ENCODE results near the gene SLC13A3.

SLC13A3 gene

GRCh38 chr20:46652699-46653098 lies 1.4 kb upstream of the SLC13A3 start:
- DNase-seq (ENCODE audit: low read depth in 2 of 2), result no peak

DNA sequence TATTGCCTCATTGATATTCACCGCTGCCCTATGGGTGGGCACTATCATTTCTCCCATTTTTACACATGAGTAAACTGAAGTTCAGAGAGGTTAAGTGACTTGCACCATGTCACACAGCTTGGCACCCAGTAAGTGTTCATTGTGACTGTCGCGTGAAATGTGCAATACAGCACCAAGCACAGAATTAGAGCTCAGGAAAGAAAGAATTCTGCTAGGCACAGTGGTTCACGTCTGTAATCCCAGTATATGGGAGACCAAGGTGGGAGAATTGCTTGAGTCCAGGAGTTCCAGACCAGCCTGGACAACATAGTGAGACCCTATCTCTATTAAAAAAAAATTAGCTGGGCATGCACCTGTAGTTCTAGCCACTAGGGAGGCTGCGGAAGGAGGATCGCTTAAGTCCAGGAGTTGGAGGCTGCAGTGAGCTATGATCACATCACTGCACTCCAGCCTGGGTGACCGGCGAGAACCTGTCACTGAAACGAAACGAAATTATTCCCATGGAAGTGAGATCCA lies 626 bp downstream of the SLC13A3 start:
- DNase-seq (ENCODE audit: low read depth in 2 of 2), result no peak

GRCh38 chr20:46649965-46650542 lies 1.2 kb downstream of the SLC13A3 start:
- DNase-seq (ENCODE audit: low read depth in 2 of 2), result no peak

DNA sequence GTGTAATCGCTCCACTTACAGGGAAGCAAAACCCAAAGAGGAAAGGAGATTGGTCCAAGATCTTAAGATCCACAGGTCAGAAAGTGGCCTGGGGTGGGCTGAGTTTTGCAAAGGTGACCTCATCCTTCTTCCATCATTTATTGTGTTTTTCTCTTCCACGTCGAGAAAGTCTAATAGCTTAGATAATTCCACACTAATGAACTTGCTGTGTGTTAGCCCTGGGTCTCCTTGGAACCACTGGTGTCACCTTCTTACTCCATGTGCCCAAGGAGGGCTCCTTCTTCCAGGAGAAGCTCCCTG lies 1.7 kb downstream of the SLC13A3 start:
- no peak for DNase-seq (ENCODE audit: low read depth in 2 of 2)

- DNase-seq (ENCODE audit: low read depth in 2 of 2), result no peak
These were observed 2.2 kb downstream of the SLC13A3 start for GRCh38 chr20:46648903-46649649.

- no peak for DNase-seq (ENCODE audit: low read depth in 2 of 2)
These were observed 3.8 kb downstream of the SLC13A3 start for GRCh38 chr20:46647469-46647868.

GRCh38 chr20:46646659-46647380 lies 4.4 kb downstream of the SLC13A3 start:
- no peak for DNase-seq (ENCODE audit: low read depth in 2 of 2)

GRCh38 chr20:46646122-46646521 lies 5.1 kb downstream of the SLC13A3 start:
- no peak for DNase-seq (ENCODE audit: low read depth in 2 of 2)

GRCh38 chr20:46644733-46645132 lies 6.5 kb downstream of the SLC13A3 start:
- no peak for DNase-seq (ENCODE audit: low read depth in 2 of 2)

DNA sequence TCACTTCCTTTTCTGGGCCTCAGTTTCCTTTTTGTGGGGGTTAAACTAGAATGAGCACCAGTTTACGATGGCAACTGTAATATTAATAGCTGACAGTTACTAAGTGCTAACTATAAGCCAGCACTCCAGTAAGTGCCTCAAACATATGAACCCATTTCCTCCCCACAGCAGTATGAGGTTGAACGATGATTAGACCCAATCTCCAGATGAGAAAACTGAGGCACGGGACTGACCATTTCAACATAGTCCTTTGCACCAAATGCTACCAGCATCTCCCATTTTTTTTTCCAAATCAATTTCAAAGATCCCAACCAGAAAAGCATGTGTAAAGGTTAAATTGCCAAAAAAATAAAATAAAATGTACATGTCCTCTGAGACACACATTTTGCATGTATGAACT lies 7.1 kb downstream of the SLC13A3 start:
- DNase-seq (ENCODE audit: low read depth in 2 of 2), result no peak

- DNase-seq (ENCODE audit: low read depth in 2 of 2), result no peak
These were observed 8.3 kb downstream of the SLC13A3 start for GRCh38 chr20:46642969-46643343.

DNA sequence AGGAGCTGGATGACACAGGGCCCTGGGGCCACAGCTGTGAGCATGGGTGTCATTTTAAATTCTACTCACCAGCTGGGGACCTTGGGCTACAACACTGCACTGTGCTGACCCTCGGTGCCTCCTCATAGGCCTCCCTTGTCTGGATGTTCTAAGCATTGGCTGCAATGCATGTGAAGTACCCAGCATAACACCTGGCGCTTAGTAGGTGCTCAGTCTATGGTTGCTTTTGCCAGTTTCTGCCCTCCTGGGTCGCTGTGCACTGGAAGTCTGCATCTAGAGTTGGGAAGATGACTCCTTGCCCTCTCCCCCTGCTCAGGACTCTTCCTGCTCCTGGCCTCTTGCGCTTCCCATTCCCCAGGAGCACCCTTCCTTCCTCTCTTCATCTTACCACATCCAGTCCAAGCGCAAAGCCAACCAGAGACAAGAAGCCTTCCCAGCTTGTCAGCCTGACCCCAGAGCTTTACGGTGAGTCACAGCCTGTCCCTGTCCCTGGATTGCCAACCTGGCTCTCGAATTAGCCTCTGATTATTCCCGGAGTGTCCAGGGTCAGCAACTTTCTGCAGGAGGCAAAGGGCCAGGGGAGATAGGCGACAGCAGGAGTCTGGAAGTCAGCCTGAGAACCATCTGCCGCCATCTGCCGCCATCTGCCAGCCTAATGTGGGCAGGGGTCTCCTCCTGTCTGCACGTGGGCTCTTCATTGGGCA lies 8.8 kb downstream of the SLC13A3 start:
- DNase-seq (ENCODE audit: low read depth in 2 of 2), result no peak

- DNase-seq (ENCODE audit: low read depth in 2 of 2), result no peak
These were observed 9.8 kb downstream of the SLC13A3 start for GRCh38 chr20:46641424-46641823.

DNA sequence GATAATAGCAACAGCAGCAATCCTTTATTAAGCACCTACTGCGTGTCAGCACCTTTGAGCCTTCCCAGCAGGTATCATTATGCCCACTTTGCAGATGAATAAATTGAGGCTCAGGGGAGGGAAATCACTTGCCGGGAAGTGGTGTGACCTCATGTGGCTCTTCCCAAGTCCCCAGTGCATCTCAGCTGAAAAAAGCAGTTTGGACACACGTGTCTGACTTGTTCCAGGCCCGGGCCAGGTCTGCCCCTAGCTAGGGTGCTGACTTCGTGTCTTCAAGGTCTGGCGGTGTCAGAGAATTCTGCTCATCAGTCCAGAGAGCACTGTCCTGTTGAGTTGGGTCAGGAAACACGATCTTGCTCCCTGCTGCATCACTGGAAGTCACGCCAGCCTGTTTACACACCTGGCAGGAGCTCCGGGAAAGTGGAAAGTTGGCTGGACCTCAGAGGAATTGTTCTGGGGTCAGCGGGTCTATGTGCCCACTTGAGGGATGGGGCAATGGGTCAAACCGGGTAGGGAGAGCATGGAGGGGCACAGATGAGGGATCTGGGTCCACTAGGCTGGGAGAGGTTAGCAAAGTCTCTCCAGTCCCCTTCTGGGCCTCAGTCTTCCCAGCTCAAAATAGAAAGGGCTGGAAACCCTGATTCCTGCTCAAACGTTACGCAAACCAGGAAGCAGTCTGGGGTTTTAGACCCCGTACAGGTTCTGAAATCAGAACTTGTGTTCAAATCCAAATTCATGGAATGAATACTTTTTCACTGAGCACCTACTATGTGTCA lies 10.5 kb downstream of the SLC13A3 start:
- no peak for DNase-seq (ENCODE audit: low read depth in 2 of 2)

GRCh38 chr20:46640044-46640443 lies 11.2 kb downstream of the SLC13A3 start:
- no peak for DNase-seq (ENCODE audit: low read depth in 2 of 2)

DNA sequence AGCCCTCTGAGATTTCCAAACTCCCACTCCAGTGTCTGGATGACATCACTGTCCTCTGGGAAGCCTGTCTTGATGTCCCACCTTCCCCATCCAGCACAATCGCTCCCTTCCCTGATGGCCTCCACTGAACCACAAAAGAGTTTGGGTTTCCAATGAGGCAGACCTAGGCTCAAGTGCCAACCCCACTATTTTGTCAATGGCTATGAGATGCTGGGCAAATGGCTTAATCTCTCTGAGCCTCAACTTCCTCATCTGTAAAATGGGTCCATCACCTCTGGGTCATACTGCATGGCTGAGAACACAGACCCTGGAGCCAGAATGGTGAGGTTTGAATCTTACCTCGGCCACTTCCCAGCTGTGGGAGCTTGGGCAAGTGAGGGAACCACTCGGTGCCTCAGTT lies 11.7 kb downstream of the SLC13A3 start:
- DNase-seq (ENCODE audit: low read depth in 2 of 2), result no peak

DNA sequence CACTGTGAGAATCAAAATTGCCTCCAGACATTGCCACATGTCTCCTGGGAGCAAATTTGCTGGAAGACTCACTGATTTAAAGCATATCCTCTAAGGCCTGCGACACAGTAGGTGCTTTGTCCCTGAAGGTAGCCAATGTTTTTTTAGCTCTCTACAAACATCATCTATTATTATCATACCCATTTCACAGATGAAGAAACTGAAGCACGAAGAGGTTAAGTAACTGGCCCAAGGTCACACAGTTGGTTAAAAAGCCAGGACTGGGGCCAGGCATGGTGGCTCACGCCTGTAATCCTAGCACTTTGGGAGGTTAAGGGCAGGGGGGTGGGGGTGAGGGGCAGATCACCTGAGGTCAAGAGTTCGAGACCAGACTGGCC lies 12.4 kb downstream of the SLC13A3 start:
- no peak for DNase-seq (ENCODE audit: low read depth in 2 of 2)

DNA sequence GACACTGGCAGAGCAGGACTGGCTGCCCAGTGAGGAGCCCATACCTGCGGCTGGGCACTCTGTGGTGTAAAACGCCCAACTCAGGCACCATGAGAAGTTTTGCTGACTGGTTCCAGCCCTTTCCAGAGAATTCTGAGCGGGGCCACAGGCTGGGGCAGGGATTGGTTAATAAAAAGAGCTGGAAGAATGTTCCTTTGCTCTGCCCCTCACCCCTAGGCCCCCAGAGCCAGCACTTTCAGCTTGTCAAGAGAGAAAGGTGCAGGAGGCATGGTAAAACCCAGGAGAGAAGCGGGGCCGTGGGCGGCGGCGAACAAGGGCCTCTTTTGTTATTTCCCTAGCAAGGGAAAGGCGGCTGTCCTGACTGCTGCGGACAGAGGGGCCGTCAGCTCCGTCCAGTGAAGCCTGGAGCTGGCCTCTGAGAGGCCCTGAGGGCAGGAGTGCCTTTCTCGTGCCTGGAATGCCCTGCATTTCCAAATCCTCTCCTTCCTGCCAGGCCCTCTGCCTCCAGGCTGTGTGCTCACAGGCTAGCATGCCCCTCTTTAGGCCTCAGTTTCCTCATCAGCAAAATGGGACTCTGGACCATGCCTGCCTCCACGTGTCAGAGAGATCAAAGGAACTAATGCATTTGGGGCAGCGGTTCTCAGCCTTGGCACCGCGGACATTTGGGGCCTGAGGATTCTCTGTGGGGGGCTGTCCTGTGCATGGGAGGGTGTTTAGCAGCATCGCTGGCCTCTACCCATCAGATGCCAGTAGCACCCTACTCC lies 12.9 kb downstream of the SLC13A3 start:
- no peak for DNase-seq (ENCODE audit: low read depth in 2 of 2)

DNA sequence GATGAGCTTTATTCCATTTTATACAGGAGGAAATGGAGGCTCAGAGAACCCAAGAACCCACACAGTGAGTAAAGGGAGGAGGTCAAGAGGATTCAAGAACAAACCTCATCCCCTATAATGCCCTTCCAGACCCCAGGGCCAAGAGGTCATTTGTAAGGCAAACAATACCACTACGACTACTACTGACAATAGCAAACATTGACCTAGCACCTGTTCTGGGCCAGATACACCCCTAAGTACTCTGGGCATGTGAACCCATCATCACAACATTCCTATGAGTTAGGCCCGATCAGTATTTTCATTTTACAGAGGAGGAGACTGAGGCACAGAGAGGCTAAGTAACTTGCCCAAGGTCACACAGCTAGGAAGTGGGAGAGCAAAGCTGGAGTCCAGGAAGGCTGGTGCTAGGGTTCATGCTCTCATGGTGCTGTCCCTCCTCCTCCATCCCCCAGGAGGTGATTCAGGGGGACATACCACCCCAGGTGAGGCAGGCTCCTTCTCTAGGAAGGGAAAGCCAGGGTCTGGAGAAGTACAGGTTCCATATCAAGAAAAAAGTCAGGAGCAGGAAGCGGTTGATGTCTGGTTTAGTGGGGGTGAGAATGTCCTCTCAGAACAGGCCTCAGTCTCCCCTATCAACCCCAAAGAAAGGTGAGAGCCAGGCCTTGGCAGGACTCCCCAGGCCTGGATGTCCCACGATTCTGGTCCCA lies 13.7 kb downstream of the SLC13A3 start:
- no peak for DNase-seq (ENCODE audit: low read depth in 2 of 2)

DNA sequence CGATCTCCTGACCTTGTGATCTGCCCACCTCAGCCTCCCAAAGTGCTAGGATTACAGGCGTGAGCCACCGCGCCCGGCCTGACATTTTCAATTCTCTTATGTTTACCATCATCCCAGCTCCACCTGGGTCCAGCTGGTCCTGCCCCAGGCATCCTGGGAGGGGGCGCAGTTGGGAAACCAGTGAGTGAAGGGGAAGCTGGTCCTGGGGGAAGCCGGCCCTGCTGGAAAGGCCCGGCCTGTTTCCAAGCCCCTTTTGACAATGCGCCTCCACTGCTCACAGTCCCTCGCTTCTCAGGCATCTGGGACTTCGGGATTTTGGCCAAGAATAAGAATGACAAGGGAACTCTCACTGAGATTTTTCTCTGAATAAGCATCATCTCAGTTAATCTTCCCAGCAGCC lies 14.2 kb downstream of the SLC13A3 start:
- no peak for DNase-seq (ENCODE audit: low read depth in 2 of 2)

All from fibroblast of skin of left biceps (primary cell).